GM23248 (cell line): ENCODE data around the gene TXNRD2.

Experiments
- EZH2 ChIP-seq: fragments of 200-600 bp; sonication (generic); IDR thresholded peaks from 2 replicates; pipeline ENCODE4 v1.6.1; 2018; ENCODE audit warnings: antibody characterized with exemption, mild to moderate bottlenecking; ENCODE audit not compliant: insufficient read depth, poor library complexity, severe bottlenecking
- EZH2phosphoT487 ChIP-seq: fragments of 200-600 bp; sonication (generic); IDR thresholded peaks from 2 replicates; pipeline ENCODE4 v1.6.1; 2018; ENCODE audit warnings: antibody characterized with exemption, moderate library complexity, mild to moderate bottlenecking, low read depth; ENCODE audit not compliant: insufficient read depth

DNA sequence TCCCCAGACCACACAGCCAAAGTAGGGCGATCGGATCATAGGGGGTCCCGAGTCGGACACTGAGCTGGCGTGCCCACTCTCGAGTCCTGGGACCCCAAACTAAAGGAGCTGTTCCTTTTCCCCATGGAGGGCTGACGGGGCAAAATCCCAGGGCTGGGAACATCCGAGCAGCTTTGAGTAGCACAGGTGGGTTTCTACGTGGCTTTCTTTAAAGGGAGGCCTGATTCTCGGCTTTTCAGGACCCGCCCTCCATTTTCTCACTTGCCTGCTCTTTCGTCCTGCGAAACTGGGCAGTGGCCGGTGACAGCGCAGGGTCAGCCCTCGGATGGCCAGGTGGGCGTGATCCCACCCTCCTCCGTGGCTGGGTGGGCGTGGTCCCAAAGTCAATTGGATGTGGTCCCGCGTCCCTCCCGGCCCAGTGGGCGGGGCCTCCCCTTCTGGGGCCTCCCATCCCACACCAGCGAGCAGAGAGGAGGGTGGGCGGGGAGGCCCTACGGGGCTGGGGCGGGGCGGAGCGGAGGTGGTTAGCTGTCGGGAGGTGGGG lies 17.5 kb upstream of the TXNRD2 start:
- no peak for TF ChIP-seq EZH2phosphoT487
- no peak for TF ChIP-seq EZH2
